GM19395 (cell line): ENCODE measurements around the gene MPC2.
"Not testable (repeated sequence)": the region's sequence is repeated elsewhere in the genome, so short reads cannot be mapped to it uniquely, and the experiment has no call there.

Experiments used
- ATAC-seq: cut with Tn5 transposase; IDR thresholded peaks from one replicate; pipeline ENCODE4 v1.9.1; 2021; ENCODE audit warnings: mild to moderate bottlenecking, moderate library complexity; ENCODE audit not compliant: unreplicated experiment

MPC2 gene

GRCh38 chr1:167935216-167936067 lies 1.4 kb downstream of the MPC2 start:
- peak; percentile 10 for ATAC-seq

GRCh38 chr1:167934426-167935215 lies 2.3 kb downstream of the MPC2 start:
- ATAC-seq = no peak

- ATAC-seq = no peak
These were observed 3.1 kb downstream of the MPC2 start for GRCh38 chr1:167933788-167934187.

- ATAC-seq = no peak
These were observed 7.1 kb downstream of the MPC2 start for GRCh38 chr1:167929725-167930124.

- not testable (repeated sequence) for ATAC-seq
These were observed 8.0 kb downstream of the MPC2 start for GRCh38 chr1:167928919-167929318.

- ATAC-seq = no peak
These were observed 8.4 kb downstream of the MPC2 start for GRCh38 chr1:167928457-167928852.

GRCh38 chr1:167927046-167927754 lies 9.7 kb downstream of the MPC2 start:
- ATAC-seq = peak; percentile 54

GRCh38 chr1:167926486-167926997 lies 10.3 kb downstream of the MPC2 start:
- ATAC-seq = no peak

GRCh38 chr1:167924543-167925231 lies 12.2 kb downstream of the MPC2 start:
- ATAC-seq = no peak

GRCh38 chr1:167924102-167924501 lies 12.8 kb downstream of the MPC2 start:
- ATAC-seq = no peak

GRCh38 chr1:167923324-167924056 lies 13.4 kb downstream of the MPC2 start:
- peak; percentile 43 for ATAC-seq

GRCh38 chr1:167922611-167923074 lies 14.2 kb downstream of the MPC2 start:
- no peak for ATAC-seq

GRCh38 chr1:167922023-167922422 lies 14.8 kb downstream of the MPC2 start:
- ATAC-seq = no peak

- no peak for ATAC-seq
These were observed 19.9 kb downstream of the MPC2 start for GRCh38 chr1:167916766-167917511.

- no peak for ATAC-seq
These were observed 21.3 kb downstream of the MPC2 start for GRCh38 chr1:167915569-167915968.

- ATAC-seq = no peak
These were observed 22.9 kb downstream of the MPC2 start, which contains the start of gene ADCY10 for GRCh38 chr1:167913895-167914496. Gene ADCY10 (minus strand): TSS chr1:167914134. CDS start chr1:167905140, 8,994 bp downstream.

- no peak for ATAC-seq
These were observed 24.6 kb downstream of the MPC2 start for GRCh38 chr1:167912294-167912693.

GRCh38 chr1:167911413-167911812 lies 25.5 kb downstream of the MPC2 start:
- ATAC-seq = no peak

- ATAC-seq = no peak
These were observed 26.3 kb downstream of the MPC2 start for GRCh38 chr1:167910530-167910929.
